Measurements from ENCODE around the gene DDX52.

- TF ChIP-seq EP300 (IDR thresholded peaks at IDR 0.05) (no peak), CTCF (IDR thresholded peaks at IDR 0.05) (no peak), POLR2A (IDR thresholded peaks at IDR 0.05) (no peak)
Measured at GRCh38 chr17:37671824-37672547, 28.7 kb upstream of the DDX52 start.
